HG02852 (cell line): ENCODE results near the gene TMEM185B.
A peak's percentile ranks its signal among the peaks of the same experiment; 100 is the strongest.

Source experiments
- ATAC-seq: cut with Tn5 transposase; IDR thresholded peaks from one replicate; pipeline ENCODE4 v1.9.1; 2021; ENCODE audit warnings: mild to moderate bottlenecking, moderate library complexity; ENCODE audit not compliant: unreplicated experiment

Gene TMEM185B

GRCh38 chr2:120252225-120253020, 29.2 kb upstream of the TMEM185B start, which contains the start of gene RALB:
TSS of gene RALB (plus strand) at chr2:120252852. CDS start at chr2:120278665, 25,813 bp downstream.
- ATAC-seq = peak; percentile 89

- no peak for ATAC-seq
These were observed 28.7 kb upstream of the TMEM185B start for GRCh38 chr2:120251880-120252224.

DNA sequence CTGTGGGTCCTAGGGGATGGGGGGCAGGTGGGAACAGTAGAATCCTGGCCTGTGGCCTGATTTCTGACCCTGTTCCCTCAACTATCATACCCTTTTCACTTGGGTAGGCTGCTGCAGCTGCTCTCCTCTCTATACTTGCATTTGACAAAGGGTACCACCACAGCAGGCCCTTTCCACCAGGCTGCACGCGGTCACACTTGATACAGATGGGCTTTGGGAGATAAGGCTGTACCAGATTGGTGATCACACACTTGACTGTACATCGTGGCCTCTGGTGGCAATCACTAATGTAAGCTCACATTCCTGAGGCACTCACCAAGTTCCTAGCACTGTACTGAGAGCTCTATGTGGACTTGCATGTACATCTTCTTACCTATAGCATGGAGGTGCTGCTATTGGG, 27.9 kb upstream of the TMEM185B start:
- no peak for ATAC-seq

DNA sequence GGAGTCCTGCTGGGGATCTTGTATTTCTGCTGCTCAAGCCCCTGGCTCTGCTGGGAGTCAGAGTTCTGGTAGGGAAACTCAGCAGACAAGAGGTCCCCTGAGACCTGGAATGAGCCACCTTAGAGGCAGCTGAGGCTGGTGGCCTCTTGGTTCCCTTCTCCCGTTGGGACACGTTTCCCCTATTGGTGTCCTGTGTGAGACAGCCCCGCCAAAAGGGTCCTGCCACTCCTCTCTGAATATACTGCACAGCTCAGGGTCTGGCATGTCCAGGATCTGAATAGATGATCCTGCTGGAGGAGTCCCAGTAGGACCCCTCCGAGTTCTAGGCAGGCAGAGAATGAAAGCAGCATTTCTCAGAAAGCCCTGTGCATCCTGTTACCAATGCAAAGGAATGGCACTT, 27.4 kb upstream of the TMEM185B start:
- ATAC-seq = no peak

GRCh38 chr2:120247851-120248250, 24.7 kb upstream of the TMEM185B start:
- ATAC-seq = no peak

- no peak for ATAC-seq
These were observed 23.5 kb upstream of the TMEM185B start for GRCh38 chr2:120246546-120247300.

DNA sequence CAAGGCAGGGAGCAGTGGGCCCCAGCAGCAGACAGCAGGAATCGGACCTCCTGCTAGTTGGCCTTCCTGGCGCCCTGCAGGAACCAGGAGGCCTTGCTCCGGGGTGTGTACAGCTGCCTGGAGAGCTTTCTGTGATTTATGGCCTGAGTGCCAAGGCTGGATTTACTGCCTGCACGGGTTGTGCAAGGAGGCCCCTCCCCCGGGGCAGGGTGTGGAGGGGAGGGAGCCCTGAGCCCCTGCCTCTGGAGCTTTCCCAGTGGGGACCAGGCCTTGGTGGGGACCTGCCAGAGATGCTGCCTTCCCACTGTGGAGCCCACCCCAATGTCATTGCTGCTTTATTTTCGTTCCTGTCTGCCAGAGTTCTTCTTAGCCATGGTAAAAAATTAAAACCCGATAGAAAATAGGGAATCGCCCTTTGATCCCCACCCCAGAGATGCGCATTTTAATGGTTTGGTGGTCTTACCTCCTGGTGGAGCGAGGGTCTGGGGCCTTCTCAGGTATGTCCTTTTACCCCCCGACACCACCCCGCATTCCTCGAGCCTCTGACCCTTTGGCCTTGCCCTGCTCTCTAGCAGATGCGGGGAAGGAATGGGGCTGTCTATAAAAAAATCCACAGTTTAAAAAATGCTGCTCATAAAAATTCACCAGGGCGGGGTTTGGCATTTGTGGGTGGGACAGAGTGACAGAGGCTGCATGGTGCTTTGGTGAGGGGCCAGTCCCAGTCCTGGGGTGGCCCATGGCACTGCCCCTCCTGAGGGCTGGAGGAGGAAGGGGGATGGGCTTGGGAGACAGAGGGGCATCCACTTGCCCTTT, 22.5 kb upstream of the TMEM185B start:
- ATAC-seq = no peak

DNA sequence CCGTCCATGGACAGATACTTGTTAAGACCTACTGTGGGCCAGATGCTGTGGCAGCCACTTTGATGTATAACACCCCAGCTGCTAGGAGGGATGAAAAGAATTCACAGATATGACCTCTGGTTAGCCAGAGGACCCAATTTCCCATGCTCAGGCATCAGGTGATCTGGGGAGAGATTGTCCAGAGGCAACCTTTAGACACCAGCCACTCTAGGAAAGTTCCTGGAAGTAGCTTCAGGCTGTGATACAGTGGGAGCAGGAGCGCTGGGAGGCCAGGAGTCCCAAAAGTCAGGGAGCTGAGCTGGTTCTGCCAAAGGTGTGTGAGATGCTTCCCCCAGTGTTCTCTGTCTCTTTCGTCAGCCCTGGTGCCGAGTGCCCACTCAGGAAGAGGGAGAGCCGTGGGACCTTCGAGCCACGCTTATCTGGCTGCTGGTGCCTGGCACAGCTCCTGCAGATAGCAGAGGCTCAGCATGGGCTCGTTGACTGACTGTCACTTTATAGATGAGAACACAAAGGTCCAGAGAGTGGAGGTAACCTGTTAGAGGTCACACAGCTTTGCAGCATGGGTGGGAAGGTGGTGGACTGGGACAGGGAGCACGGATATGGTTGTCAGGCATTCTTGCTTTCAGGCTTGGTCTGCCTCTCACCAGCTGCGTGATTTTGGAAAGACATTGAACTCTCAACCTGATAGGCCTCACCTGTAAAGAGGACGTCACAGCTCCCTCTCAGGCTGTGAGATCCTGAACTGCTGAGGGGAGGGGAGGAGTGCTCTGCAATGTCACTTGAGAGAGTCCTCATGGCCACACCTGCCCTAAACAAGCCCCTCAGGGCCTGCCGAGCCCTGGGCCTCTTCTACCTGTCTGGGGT, 21.7 kb upstream of the TMEM185B start:
- no peak for ATAC-seq

- ATAC-seq = no peak
These were observed 20.8 kb upstream of the TMEM185B start for GRCh38 chr2:120243875-120244553.

GRCh38 chr2:120243211-120243610, 20.0 kb upstream of the TMEM185B start:
- ATAC-seq = no peak

GRCh38 chr2:120241684-120242083, 18.5 kb upstream of the TMEM185B start:
- ATAC-seq = no peak

DNA sequence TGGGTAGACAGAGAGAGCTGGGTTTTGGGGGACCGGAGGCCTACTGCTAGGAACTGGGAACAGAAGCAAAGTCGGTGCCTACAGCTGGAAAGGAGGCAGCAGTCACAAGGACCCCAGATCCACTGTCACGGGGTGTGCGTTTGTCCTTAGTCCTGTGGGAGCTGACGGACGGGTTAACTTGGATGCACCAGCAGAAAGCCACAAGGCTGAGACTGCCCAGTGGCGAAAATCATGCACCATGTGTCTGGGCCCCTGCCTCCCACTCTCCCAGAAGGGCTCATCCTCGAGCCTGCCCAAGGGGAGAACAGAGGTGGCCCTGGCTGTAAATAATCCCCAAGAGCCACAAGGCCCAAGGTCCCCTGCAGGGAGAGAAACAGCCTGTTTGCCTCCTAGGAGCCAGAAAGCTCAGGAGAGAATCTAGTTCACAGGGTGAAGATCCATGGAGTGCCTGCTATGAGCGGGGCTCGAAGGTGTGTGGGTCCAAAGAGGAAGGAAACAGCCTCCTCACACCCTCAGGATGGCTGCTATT, 17.8 kb upstream of the TMEM185B start:
- ATAC-seq = no peak

DNA sequence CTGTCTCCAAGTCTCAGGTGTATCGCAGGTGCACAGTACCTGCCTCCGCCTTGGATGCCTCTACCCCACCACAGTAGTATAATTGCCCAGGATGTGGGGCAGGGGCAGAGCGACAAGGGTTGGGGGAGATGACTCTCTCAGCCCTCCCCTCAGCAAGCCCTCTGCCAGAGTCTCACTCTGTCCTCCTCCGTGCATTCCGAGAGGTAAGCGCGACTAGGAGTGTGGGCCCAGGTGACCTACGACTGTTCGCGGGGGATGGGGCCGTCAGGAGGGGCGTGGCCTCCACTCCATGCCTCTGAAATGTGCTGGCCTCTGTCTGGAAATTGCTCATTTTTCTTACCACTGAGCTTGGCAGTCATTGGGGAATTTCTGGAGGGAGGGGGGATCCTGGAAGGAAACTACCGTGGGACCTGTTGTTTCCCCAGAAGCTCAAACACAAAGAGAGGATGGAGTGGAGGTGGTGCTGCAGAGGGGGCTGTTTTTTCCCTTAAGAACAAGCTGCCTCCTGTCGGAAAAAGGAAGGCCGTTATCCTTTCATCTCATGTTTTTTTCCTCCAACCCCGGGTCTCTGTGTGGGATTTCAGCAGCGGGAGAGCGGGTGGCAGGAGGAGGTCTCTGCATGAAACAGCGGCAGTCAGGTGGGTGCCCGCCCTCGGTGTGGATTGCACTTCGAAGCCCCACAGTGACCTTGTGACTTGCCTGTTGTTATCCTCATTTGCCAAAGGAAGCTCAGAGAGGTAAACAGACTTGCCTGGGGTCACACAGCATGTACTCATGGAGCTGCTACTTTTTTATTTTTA, 16.5 kb upstream of the TMEM185B start:
- ATAC-seq = no peak

DNA sequence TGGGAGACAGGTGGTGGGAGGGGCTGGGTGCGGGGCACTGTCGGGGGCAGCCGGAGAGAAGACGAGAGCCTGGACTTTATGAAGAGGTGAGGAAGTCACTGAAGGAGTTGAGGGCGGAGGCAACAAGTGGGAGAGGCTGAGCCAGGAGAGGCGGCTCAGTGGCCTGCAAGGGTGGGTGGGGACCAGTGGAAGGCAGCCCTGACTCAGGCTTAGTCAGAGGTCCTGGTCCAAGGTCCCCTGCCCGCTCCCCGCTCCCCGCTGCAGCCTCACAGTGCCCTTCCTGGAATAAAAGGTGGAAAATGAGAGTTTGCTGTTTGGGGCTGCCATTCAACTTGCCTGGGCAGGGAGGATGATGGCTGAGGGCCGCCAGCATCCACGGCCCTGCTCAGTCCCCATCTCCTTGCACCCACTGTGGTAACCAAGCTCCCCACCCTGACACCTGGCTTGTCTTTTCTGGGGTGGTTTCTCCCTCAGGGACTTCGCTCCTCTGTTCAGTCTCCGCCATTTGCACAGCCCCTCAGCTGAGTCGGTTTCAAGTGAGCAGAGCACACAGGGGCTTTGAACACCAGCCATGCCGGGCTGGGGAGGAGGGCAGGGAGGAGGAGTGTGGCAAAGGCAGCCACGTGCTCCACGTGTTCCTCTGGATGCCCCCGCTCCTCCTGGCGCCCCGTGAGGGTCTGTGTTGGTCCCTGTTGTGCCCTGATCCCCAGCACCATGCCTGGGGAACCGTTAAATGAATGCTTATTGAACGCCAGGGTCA, 15.7 kb upstream of the TMEM185B start:
- no peak for ATAC-seq

DNA sequence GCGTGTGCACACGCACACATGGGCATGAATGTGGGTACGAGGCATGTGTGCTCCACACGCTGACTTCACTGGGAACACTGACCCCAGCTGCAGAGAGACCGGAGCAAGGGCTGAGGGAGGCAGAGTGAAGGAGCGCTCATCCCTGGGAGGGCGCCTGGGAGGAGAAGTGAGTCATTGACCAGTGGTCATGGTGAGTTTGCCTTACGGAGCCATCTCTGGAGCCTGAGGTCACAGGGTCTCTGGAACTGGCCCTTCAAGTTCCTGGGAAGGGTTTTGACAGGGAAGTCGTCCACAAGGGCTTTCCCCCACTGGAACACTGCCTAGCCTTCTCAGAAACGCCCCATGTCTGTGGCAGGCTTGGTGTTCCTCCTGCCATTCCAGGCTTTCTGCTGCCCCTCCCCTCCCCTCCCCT, 14.3 kb upstream of the TMEM185B start:
- ATAC-seq = no peak

GRCh38 chr2:120236791-120237190, 13.6 kb upstream of the TMEM185B start:
- ATAC-seq = no peak

DNA sequence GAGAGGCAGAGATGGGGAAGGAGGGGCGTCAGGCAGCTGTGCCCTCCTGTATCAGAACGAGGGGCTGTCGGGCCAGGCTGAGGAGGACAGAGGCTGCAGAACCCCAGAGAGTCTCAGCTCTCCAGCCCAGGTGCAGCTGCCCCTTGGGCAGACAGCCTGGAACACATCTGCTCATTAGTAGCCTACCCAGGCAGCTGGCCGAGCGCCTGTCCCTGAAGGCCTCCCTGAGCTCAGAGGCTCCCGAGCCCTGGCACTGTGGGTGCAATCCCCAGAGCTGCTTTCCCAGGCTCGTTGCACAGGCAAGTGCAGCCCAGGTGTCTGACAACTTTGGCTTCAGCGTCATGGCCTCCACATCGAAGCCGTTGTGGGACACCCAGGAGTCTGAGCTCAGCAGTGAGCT, 13.1 kb upstream of the TMEM185B start:
- no peak for ATAC-seq

- no peak for ATAC-seq
These were observed 12.5 kb upstream of the TMEM185B start for GRCh38 chr2:120235681-120236080.
